Measurements from ENCODE around the gene PCK1.

Gene PCK1

DNA sequence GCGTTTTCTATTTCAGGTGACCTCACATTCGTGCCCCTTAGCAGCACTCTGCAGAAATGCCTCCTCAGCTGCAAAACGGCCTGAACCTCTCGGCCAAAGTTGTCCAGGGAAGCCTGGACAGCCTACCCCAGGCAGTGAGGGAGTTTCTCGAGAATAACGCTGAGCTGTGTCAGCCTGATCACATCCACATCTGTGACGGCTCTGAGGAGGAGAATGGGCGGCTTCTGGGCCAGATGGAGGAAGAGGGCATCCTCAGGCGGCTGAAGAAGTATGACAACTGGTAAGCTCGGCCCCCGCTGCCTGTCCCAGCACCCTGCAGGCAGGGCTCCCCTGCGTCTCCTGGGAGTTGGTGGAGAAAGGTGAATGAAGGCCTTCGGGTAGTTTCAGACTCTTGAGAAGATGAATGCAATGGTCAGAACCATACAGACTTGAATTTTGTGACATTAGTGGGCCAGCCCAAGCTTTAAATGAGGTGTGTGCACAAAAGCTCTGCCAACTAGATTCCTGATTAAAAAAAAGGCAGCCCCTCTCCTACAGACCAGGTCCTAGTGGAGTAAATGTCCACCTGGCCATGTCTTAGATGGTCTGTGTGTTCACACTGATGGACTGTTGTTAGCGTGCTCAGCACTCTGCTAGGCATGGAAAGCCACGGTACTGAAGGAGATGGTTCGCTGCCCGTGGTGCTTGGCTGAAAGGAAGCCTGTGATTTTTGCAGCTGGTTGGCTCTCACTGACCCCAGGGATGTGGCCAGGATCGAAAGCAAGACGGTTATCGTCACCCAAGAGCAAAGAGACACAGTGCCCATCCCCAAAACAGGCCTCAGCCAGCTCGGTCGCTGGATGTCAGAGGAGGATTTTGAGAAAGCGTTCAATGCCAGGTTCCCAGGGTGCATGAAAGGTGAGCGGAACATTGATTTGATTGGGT is 708 bp downstream of the PCK1 start:
- no peak for DNase-seq

DNA sequence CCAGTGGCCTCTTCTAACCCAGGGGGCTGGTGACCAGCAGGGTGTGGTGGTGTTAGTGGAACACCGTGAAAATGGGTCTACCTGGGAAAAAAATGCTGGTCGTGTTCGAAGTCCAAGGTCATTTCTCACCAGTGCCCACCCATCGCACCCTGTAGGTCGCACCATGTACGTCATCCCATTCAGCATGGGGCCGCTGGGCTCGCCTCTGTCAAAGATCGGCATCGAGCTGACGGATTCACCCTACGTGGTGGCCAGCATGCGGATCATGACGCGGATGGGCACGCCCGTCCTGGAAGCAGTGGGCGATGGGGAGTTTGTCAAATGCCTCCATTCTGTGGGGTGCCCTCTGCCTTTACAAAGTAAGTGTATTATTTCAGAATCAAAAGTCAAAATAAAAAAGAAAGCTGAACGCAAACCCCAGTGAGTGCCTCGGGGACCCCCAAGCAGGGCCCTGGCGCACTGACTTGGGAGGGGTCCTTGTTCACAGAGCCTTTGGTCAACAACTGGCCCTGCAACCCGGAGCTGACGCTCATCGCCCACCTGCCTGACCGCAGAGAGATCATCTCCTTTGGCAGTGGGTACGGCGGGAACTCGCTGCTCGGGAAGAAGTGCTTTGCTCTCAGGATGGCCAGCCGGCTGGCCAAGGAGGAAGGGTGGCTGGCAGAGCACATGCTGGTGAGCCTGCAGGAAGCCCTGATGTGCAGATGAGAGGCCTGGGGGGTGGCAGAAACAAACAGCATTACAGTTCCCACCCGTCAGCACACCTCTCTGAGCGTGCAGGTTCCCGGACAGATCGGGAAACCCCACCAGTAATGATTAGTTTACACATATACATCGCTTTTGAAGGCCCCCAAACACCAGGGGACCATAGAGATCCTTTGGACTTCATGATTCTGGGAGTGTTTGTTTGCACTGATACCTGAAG is 1.9 kb downstream of the PCK1 start:
- DNase-seq = no peak

DNA sequence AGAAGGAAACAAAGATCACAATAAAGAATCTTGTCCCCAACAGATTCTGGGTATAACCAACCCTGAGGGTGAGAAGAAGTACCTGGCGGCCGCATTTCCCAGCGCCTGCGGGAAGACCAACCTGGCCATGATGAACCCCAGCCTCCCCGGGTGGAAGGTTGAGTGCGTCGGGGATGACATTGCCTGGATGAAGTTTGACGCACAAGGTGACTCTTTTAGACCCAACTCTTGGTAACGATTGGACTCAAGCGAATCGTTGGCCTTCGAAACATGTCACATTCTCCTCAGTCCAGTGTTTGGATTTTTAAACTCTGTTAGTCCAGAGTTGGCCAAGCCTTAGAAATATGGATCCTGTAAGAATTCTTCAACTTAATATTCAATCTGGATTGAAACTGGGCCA is 2.6 kb downstream of the PCK1 start:
- no peak for DNase-seq

DNA sequence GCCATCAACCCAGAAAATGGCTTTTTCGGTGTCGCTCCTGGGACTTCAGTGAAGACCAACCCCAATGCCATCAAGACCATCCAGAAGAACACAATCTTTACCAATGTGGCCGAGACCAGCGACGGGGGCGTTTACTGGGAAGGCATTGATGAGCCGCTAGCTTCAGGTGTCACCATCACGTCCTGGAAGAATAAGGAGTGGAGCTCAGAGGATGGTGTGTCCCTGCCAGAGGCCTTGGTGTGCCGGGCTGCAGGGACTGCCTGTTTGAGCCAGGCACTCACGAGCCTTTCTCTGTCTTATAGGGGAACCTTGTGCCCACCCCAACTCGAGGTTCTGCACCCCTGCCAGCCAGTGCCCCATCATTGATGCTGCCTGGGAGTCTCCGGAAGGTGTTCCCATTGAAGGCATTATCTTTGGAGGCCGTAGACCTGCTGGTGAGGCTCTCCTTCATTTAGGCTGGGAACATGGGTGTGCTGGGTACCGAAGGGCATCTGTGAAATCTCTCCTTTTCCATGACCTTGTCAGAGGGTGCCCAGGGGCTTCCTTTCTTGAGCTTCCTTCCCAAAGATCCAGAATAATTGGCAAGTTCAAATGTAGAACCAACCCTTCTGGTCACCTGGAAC is 3.4 kb downstream of the PCK1 start:
- no peak for DNase-seq

DNA sequence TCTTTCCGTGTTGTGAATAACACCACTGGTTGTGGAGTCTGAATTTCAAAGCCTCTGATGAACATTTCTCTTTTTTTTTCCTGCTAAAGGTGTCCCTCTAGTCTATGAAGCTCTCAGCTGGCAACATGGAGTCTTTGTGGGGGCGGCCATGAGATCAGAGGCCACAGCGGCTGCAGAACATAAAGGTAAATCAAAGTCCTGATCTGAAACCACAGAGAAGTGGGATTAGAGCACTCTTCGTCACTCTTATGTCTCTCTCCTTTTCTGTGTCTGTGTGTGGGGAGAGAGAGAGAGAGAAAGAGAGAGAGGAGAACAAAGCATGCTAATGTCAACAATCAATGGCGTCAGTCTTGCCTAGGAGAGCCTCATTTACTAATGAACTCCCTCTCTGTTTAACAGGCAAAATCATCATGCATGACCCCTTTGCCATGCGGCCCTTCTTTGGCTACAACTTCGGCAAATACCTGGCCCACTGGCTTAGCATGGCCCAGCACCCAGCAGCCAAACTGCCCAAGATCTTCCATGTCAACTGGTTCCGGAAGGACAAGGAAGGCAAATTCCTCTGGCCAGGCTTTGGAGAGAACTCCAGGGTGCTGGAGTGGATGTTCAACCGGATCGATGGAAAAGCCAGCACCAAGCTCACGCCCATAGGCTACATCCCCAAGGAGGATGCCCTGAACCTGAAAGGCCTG is 4.2 kb downstream of the PCK1 start:
- DNase-seq = no peak

DNA sequence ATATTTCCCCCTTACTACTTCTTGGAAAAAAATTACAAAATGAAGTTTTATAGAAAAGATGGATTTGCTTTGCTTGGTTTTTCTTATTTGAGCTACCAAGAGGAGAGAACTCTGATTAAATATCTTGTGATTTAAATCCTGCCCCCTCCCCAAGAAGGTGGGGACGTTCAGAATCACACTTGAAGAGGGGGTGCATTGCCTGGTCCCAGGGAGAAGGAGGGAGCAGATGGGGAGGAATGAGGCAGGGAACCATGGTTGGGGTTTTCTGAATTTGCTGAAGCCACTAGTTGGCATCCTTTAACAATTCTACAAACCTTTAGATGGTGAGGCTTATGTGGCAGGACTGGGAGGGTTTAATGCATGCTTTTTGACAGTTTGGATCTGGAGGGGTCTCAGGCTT is 5.5 kb downstream of the PCK1 start:
- DNase-seq = no peak

DNA sequence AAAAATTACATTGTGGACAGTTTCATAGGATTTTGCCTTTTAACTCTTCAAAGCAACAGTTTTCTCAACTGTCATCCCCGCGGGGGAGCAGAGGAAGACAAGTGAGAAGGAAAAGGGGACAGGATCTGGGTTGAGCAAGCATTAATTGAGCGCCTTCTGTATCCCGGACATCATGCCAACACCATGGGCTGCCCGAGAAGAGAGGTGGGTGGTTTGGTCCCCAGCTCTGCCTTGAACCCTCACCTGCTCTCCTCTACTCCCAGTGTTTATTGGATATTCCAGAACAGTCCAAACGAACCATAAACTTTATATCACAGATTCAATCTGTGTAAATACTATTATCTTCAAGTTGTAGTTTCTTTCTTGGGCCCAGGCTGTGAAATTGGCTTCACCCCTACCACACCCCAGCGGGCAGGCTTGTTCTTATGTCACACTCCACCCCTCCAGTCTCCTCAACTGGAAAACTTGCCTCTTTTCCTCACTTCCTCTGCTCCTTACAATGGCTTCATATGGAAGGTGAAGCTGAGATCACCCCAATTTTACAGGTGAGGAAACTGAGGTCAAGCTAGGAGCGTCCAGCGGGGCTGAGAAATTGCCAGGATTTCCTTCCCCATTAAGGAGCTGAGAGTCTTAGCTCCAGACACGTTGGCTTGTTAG is 6.0 kb downstream of the PCK1 start:
- DNase-seq = no peak

DNA sequence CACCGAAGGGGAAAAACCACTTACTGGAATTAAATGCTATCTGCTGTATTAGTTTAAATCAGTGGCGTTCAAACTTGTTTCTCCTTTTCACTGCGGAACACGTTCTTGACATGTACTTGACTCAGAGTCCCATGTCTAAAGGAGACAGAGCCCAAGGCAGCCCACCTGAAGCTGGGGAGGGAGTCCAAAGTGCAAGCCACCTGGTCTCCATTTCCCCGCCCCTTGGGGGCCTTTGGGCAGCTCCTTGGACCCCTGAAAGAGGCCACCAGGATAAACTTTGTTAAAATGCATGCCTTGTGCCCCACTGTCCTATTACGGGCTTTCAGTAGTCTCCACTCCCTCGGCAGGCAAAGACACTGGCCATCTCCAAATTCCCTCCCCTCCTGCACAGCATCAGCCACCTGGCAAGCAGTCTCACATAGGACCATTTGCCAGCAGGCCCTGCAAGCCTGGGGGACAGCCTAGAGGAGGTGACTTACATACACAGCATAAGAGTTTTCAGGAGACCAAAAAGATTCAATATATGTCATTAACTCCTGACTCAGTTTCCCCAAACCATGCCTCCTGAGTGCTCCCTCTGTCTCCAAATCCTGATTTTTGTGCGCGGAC is 6.7 kb downstream of the PCK1 start:
- DNase-seq = no peak

DNA sequence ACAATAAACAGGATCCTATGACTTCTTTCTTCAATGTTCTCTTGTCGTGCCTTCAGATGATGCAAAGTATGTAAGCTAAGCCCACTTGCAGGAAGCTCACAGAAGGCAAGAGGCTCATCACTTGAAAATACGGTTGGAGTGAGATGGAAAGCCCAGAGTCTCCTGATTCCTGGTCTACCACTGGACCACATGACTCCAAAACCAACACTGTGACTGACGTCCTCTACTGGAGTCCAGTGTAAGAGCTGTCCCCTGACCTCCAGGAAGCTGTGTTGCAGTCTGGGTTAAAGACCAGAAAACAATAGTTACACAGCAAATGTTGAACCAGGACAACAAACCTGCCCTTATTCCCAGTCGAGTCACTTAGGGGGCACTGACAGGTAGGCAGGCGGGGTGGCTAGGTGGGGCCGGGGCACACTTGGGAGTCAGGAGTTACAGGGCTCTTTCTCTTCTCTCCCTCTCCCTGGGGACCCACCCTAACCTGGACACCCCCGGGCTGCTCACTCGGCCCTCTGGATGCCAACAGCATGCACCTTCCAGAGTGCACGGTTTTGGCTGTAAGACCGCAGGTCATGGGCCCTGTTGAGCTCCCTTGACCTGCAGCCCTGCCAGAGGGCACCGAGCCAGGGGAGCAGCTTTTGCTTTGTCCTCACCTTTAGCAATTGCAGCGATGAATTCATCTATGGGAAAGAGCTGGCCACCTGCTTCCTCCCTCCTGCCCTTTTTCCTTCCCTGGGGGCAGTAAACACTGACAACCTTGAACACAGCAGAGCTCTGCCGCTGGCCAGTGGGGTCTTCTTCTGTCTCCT is 7.4 kb downstream of the PCK1 start:
- no peak for DNase-seq

DNA sequence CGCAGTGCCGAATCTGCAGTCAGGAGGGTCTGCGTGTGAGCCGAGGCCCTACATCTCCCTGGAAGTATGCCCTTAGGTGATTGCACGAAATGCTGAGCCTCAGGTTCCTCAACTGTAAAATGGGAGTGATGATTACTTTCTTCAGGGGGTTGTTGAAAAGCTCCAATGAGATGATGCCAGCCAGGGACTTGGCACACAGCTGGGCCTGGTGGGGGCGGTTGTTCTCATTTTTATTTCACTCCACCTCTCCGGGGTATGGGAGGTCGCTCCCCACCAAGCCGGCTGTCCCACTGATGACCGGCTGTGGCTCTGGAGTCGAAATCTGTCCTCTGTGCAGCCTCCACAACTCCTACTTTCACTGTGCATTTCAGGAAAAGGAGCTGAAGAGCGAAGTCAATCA is 8.1 kb downstream of the PCK1 start:
- DNase-seq = no peak

DNA sequence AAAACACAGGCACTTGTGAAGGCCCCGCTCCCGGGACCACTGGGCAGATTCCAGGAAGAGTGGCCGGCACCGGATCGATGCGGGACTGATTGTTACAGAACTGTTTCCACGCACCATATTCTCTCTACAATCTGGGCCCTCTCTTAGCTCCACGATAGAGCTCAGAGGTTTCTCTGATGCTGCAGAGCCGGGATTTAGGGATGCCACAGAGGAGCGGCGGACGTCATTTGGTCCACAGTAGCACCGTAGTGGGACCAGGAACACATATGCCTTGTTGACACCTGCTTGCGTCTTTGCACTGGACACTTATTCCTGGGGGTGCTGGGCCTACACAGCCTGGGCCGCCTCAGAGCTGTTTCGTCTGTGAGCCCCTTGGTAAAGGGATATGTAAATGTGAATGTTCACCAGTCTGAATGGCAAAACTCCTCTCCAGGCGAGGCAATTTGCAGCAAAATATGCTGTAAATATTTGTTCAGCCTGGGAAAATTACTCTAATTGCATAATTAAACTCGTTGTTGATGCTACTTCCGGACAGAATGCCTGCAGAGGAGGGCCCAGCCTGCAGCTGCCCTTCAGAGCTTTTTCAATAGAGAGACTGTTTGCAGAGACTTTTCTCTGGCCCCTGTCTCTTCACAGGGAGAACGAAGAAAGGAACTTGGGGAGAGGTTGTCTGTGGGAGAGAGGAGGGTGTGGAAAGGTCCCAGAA is 9.4 kb downstream of the PCK1 start:
- no peak for DNase-seq

DNA sequence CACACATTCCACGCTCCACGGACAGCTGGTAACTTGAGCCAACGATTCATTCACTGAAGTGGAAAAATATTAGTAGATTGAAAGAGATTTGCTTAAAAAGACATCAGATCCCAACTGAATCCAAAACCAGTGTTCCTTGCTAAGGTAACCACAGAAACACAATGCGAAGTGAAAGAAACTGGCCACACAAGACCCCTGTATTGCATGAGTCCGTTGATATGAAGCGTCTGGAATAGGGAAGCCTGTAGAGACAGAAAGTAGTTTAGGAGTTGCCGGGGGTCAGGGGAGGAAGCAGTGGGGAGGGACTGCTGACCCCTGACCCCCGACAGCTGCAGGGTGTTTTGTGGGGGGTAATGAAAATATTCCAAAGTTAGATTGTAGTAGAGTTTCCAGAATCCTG is 10.0 kb downstream of the PCK1 start:
- DNase-seq = no peak

DNA sequence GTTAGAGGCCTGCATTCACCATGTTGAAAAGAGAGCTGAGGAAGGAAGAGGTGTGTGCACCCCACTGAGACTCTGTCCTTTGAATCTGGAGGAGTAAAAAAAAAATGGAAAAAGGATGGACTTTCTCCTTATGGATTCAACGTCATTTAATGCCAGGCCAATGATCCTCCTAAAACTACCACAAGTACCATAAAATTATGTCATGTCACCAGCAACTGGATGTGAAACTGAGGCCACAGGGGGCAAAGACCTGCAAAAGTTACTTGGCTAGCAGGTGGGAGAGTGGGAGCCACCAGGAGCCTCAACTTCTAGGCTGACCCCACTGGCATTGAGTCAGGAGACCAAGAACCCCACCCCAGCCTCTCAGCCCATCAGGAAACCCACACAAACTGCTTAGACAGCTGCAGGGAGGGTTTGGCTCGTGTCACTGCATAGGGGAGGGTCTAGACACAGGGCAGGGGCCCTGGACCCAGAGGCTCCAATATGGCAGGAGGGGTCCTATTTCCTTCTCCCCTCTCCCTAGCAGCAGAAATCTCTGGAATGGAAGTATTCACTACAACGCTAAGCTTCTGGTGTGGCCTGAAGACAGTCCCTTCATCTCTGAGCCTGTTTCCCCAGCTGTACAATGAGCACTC is 11.0 kb downstream of the PCK1 start:
- DNase-seq = no peak

DNA sequence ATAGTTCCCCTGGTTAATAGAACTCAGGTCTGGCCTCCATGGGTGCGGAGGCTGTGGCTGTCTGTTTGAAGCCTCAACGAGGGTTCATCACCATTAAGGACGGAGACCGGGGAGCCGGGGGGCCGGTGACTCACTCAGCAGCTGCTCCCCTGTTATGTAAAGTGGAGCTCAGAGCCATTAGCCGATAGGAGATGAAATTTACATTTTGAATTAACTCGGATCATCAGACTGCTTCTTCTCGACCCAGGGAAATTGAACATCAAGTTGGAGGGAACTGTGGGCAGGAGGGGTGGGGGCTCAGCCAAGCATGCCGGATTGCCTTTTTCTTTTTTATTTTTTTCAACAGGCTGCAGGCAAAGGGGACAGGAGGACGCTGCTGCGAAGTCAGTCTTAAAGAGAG is 12.3 kb downstream of the PCK1 start:
- no peak for DNase-seq

DNA sequence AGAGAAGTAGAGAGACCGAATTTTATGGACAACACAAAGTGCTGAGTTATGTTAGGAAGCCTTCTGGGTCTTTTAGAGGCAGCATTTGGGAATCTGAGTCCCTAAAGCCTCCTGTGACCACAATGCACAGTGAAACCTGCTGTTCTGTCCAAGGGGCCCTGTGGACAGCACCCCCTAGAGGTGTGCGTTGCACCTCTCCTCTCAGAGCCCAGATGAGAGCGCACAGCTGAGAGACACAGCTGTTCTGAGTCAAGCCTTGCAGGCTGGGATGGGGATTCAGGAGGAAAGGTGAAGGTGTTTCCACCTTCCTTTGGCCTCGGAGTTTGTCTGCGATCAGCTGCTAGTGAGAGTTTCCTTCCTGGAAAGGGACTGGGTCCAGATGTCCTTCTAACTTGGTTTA is 13.0 kb downstream of the PCK1 start:
- peak; percentile 61 for DNase-seq

DNA sequence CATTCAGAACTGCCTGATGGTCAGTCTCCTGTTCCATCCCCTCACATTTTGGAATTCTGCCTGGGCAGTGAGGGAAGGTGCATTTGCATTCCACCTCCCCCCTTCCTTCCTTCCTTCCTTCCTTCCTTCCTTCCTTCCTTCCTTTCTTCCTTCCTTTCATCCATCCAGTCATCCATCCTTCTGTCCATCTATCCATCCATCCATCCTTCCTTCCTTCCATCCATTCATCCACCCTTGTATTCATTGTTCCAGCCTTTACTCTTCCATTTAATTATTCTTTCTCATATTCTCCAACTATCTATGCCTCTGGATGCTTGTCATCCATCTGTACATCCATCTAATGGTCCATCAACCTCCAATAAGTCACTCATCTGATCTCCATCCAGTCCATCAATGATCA is 14.0 kb downstream of the PCK1 start:
- no peak for DNase-seq

DNA sequence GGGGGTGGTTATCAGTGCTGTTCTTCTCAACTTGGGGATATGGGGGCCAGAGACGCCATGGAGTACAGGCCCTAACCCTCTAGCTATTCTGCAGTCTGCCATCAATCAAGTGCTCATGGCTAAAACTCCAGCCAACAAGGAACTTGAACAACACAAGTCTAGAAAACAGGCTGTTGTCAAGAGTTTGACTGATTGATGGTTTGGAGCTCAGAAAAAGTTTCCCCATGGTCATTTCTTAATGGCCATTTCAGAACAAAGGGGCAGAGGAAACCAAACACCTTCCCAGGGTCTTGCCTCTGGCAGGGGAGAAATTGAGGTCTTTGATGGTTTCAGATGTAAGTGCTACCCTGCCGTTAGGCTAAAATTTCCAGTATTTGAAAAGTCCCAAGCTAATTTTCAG is 15.1 kb downstream of the PCK1 start:
- DNase-seq = no peak

DNA sequence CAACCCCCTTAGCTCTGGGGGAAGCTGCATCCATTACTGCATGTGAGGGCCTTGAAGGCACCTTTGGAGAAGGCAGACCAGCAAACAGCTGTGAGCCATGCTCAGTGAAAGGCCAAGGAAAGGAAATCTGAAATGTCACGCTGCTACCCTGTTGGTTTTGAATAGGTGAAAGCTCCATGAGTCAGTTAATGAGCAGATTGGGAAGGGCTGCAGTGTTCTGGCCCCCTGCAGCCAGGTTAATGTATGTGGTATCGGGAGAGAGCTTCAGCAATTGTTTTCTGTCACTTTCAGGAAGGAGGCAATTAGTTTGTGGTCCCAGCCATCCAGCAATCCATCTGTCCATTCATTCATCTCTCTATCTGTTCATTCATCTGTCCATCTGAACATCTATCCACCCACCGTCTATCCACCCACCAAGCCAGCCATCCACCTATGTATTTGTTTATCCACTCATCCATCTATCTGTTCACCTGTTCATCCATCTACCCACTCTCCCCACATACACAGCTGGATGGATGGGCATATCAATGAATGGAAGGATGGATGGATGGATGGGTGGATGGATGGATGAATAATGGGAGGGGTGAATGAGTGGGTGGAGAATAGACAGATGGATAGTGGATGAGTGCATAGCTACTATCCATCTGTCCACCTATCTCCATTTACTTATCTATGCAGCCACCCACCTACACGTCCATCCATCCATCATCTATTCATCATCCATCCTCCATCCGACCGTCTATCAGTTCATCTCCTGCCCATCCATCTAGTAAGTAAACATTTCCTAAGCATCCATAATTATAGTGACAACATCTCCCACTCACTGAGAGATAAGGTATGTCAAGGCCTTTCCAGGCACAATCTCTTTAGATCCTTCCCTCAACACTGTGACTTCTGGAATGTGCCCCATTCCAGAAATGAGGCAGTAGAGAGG is 16.0 kb downstream of the PCK1 start:
- no peak for DNase-seq
